Bronchial epithelial cell (primary cell): ENCODE results near the gene GHDC. TPM values are rescaled to one million over a fixed set of nuclear protein-coding genes. Genes with fewer than 3 reads are reported as not detected.

Experiments used
- DNase-seq: peaks from one replicate; pipeline ENCODE4 v3.0.0-alpha.2; 2010; ENCODE audit warnings: low read depth
- FAIRE-seq: peaks from 2 replicates; lab custom pipeline; 2011; peaks lifted over from hg19 to GRCh38; lab: Jason Lieb, UNC
- H3K27me3 ChIP-seq: 2 replicates; pipeline ENCODE4 v1.5.1; 2011; ENCODE audit warnings: low read length; ENCODE audit not compliant: control insufficient read depth, insufficient read depth
- H3K36me3 ChIP-seq: 2 replicates; pipeline ENCODE4 v1.5.1; 2011; ENCODE audit warnings: low read length; ENCODE audit not compliant: control insufficient read depth, insufficient read depth
- H3K4me3 ChIP-seq: 2 replicates; pipeline ENCODE4 v1.5.1; 2011; ENCODE audit warnings: mild to moderate bottlenecking, low read depth, low read length, control low read depth
- CTCF ChIP-seq: IDR thresholded peaks from 2 replicates; pipeline ENCODE4 v1.5.1; 2011; ENCODE audit warnings: mild to moderate bottlenecking, moderate library complexity, low read length, control low read depth, inconsistent platforms; ENCODE audit not compliant: insufficient read depth, severe bottlenecking
- total RNA-seq: library from RNA; depleted of rRNA; stranded (reverse); fragments of >200 nt; gene quantifications from 2 replicates; pipeline ENCODE4 v1.2.1, GENCODE V29; 2014

The GHDC gene
- total RNA-seq, 1 donor from 2014 or later, result 6.8 TPM

GRCh38 chr17:42192189-42193126 is 1.8 kb downstream of the GHDC start:
- Histone ChIP-seq H3K36me3 (no peaks in the 10 kb centered on the region), H3K4me3 (no peak overlapping the region), H3K27me3 (no peaks in the 10 kb centered on the region)
- FAIRE-seq, result no peak
- no peak for TF ChIP-seq CTCF
- DNase-seq, result no peak

- Histone ChIP-seq H3K4me3 (no peak overlapping the region), H3K36me3 (no peaks in the 10 kb centered on the region), H3K27me3 (no peaks in the 10 kb centered on the region)
- FAIRE-seq, result no peak
- DNase-seq, result no peak
- TF ChIP-seq CTCF, result no peak
These were observed 3.1 kb downstream of the GHDC start for GRCh38 chr17:42191275-42191608.

- no peak for DNase-seq
- Histone ChIP-seq H3K27me3 (peaks cover 1% of the 10 kb centered on the region), H3K36me3 (no peaks in the 10 kb centered on the region), H3K4me3 (no peak overlapping the region)
- no peak for TF ChIP-seq CTCF
- no peak for FAIRE-seq
These were observed 3.6 kb downstream of the GHDC start for GRCh38 chr17:42190491-42191274.

GRCh38 chr17:42189651-42189965 is 4.7 kb downstream of the GHDC start:
- Histone ChIP-seq H3K36me3 (no peaks in the 10 kb centered on the region), H3K27me3 (peaks cover 2% of the 10 kb centered on the region), H3K4me3 (no peak overlapping the region)
- DNase-seq (no peak), FAIRE-seq (no peak)
- TF ChIP-seq CTCF, result no peak

GRCh38 chr17:42188749-42189650 is 5.3 kb downstream of the GHDC start:
- Histone ChIP-seq H3K36me3 (no peaks in the 10 kb centered on the region), H3K4me3 (no peak overlapping the region), H3K27me3 (peaks cover 2% of the 10 kb centered on the region)
- no peak for DNase-seq
- no peak for FAIRE-seq
- TF ChIP-seq CTCF, result no peak
